GM21423 (cell line): ENCODE results near the gene CPA1.

Experiments
- ATAC-seq: cut with Tn5 transposase; IDR thresholded peaks from one replicate; pipeline ENCODE4 v1.9.1; 2021; ENCODE audit warnings: mild to moderate bottlenecking, moderate library complexity; ENCODE audit not compliant: unreplicated experiment

CPA1 gene

GRCh38 chr7:130379921-130380860, at the start of gene CPA1:
Gene CPA1, plus strand, starts transcription at chr7:130380494. Its CDS starts 27 bp downstream, at chr7:130380521.
- no peak for ATAC-seq

GRCh38 chr7:130332259-130333053, 47.8 kb upstream of the CPA1 start:
- no peak for ATAC-seq

GRCh38 chr7:130333832-130334231, 46.5 kb upstream of the CPA1 start:
- no peak for ATAC-seq

- ATAC-seq: no peak
Measured at GRCh38 chr7:130334274-130334673, 46.0 kb upstream of the CPA1 start.

GRCh38 chr7:130337410-130337971, 42.8 kb upstream of the CPA1 start:
- ATAC-seq: no peak

GRCh38 chr7:130338233-130338632, 42.1 kb upstream of the CPA1 start:
- ATAC-seq: no peak

- no peak for ATAC-seq
Measured at GRCh38 chr7:130341882-130342281, 38.4 kb upstream of the CPA1 start.

- ATAC-seq: no peak
Measured at GRCh38 chr7:130342701-130343380, 37.5 kb upstream of the CPA1 start.

- ATAC-seq: no peak
Measured at GRCh38 chr7:130344271-130344866, 35.9 kb upstream of the CPA1 start, which contains the start of gene CPA5. Gene CPA5, plus strand, starts transcription at chr7:130344816. Its CDS starts 1,670 bp downstream, at chr7:130346486.

- no peak for ATAC-seq
Measured at GRCh38 chr7:130345136-130345535, 35.2 kb upstream of the CPA1 start.

GRCh38 chr7:130345725-130346124, 34.6 kb upstream of the CPA1 start:
- ATAC-seq: no peak

- ATAC-seq: no peak
Measured at GRCh38 chr7:130346177-130346905, 34.0 kb upstream of the CPA1 start.

GRCh38 chr7:130346941-130347340, 33.4 kb upstream of the CPA1 start:
- no peak for ATAC-seq

GRCh38 chr7:130349911-130350782, 30.1 kb upstream of the CPA1 start:
- no peak for ATAC-seq

- no peak for ATAC-seq
Measured at GRCh38 chr7:130350945-130351790, 29.1 kb upstream of the CPA1 start.

- no peak for ATAC-seq
Measured at GRCh38 chr7:130351791-130352090, 28.6 kb upstream of the CPA1 start.

- no peak for ATAC-seq
Measured at GRCh38 chr7:130352194-130353074, 27.9 kb upstream of the CPA1 start.
